K562 (cell line): ENCODE results near the gene ZNF775. TPM values are rescaled to one million over a fixed set of nuclear protein-coding genes. Genes with fewer than 3 reads are reported as not detected.

Source experiments
- HES1 ChIP-seq: fragments of 450-650 bp; IDR thresholded peaks from 2 replicates; pipeline ENCODE4 v1.6.1; 2016; ENCODE audit warnings: low read depth, mild to moderate bottlenecking, moderate library complexity
- HLTF ChIP-seq: fragments of 450-650 bp; IDR thresholded peaks from 2 replicates; pipeline ENCODE4 v1.6.1; 2016
- KDM2B ChIP-seq: fragments of 250-450 bp; sonication (Bioruptor Pico); IDR thresholded peaks from 2 replicates; pipeline ENCODE4 v1.8.0; 2021; ENCODE audit warnings: mild to moderate bottlenecking, moderate library complexity
- MCM2 ChIP-seq: fragments of 450-650 bp; IDR thresholded peaks from 2 replicates; pipeline ENCODE4 v1.6.1; 2017; ENCODE audit warnings: low read depth, mild to moderate bottlenecking
- NELFE ChIP-seq: IDR thresholded peaks from 2 replicates; pipeline ENCODE4 v1.6.1; 2011; ENCODE audit warnings: mild to moderate bottlenecking; ENCODE audit not compliant: insufficient read depth, insufficient read length
- PHB2 ChIP-seq: fragments of 450-650 bp; IDR thresholded peaks from 2 replicates; pipeline ENCODE4 v1.6.1; 2017; ENCODE audit warnings: low read depth
- RAD21 ChIP-seq, 2 experiments: fragments of 250-450 bp in 1 of 2; fragments of 450-650 bp in 1 of 2; sonication (Bioruptor Pico) in 1 of 2; formaldehyde crosslinking in 1 of 2; IDR thresholded peaks in 1 of 2; conservative IDR thresholded peaks in 1 of 2; 2 replicates each; pipeline versions ENCODE4 v1.4.0 to v1.8.0; 2020 to 2022; ENCODE audit warnings: mild to moderate bottlenecking in 2 of 2, moderate library complexity in 1 of 2
- RFX7 ChIP-seq: fragments of 250-450 bp; sonication (Bioruptor Pico); IDR thresholded peaks from 2 replicates; pipeline ENCODE4 v1.5.1; 2021; ENCODE audit warnings: mild to moderate bottlenecking
- SMC3 ChIP-seq: conservative IDR thresholded peaks from 2 replicates; pipeline ENCODE4 v1.6.1; 2011; ENCODE audit warnings: low read depth, low read length, improper control_type of control experiment; ENCODE audit not compliant: insufficient read depth
- TAL1 ChIP-seq: fragments of 450-650 bp; IDR thresholded peaks from 2 replicates; pipeline ENCODE4 v1.6.1; 2016; ENCODE audit warnings: mild to moderate bottlenecking
- TCF7 ChIP-seq: sonication (generic); IDR thresholded peaks from 2 replicates; pipeline ENCODE4 v1.6.1; 2016; ENCODE audit warnings: antibody characterized with exemption, borderline replicate concordance
- ZBTB8A ChIP-seq: fragments of 450-650 bp; IDR thresholded peaks from 2 replicates; pipeline ENCODE4 v1.6.1; 2018; ENCODE audit warnings: mild to moderate bottlenecking, moderate library complexity; ENCODE audit not compliant: partially characterized antibody
- ZNF124 ChIP-seq: sonication (generic); formaldehyde crosslinking; IDR thresholded peaks from 2 replicates; pipeline ENCODE4 v1.8.1; 2022; ENCODE audit warnings: missing genetic modification reagents
- ZNF133 ChIP-seq: fragments of 250-450 bp; sonication (Bioruptor Pico); IDR thresholded peaks from 2 replicates; pipeline ENCODE4 v1.4.0; 2020; ENCODE audit warnings: mild to moderate bottlenecking
- polyA plus RNA-seq, 8 experiments: library from polyadenylated mRNA; depleted of rRNA in 4 of 8; stranded (reverse) in 5 of 8; unstranded in 3 of 8; fragments of >200 nt; fragmentation: Nextera tagmentation in 2 of 8; fragmentation: Illumina TruSeq in 1 of 8; extraction: Ambion mirVana in 2 of 8; extraction: Trizol in 1 of 8; gene quantifications; 2 replicates each; pipeline versions ENCODE4 v1.2.1 to v1.2.3, GENCODE V29; 2011 to 2014; ENCODE audit warnings: inconsistent platforms in 1 of 8, missing spikeins in 1 of 8
- total RNA-seq, 7 experiments: library from RNA; depleted of rRNA in 6 of 7; stranded (reverse); fragments of >200 nt in 6 of 7; fragmentation: Illumina TruSeq in 2 of 7; extraction: Trizol in 2 of 7; gene quantifications; 2 replicates each; pipeline versions ENCODE4 v1.2.1 to v1.2.3, GENCODE V29; 2011 to 2021; ENCODE audit warnings: low replicate concordance in 1 of 7
- TF ChIP-seq, protein P1 (sequence below): fragments of 250-450 bp; sonication (Bioruptor Pico); IDR thresholded peaks from 2 replicates; pipeline ENCODE4 v1.8.0; 2022; ENCODE audit warnings: moderate library complexity, mild to moderate bottlenecking, inconsistent platforms
- TF ChIP-seq, protein P2 (sequence below): IDR thresholded peaks from 2 replicates; pipeline ENCODE4 v1.6.1; 2011; ENCODE audit not compliant: insufficient read length; ENCODE audit errors: extremely low read depth
- TF ChIP-seq, protein P3 (sequence below): fragments of 450-650 bp; IDR thresholded peaks from 2 replicates; pipeline ENCODE4 v1.6.1; 2018; ENCODE audit not compliant: partially characterized antibody
- TF ChIP-seq, protein P4 (sequence below): sonication (generic); formaldehyde crosslinking; IDR thresholded peaks from 2 replicates; pipeline ENCODE4 v1.8.1; 2022; ENCODE audit warnings: missing genetic modification reagents
- TF ChIP-seq, protein P5 (sequence below): fragments of 250-450 bp; sonication (Bioruptor Pico); IDR thresholded peaks from 2 replicates; pipeline ENCODE4 v1.9.0; 2021; ENCODE audit warnings: mild to moderate bottlenecking, inconsistent platforms

ZNF775 gene
- total and polyA plus RNA-seq, 9 of the 15 experiments (the other 6 are each of a cell fraction or from before 2014, with no cell fraction given) = 0.04 to 18.7 (median 4.9) TPM

GRCh38 chr7:150356265-150356897 is 22.7 kb upstream of the ZNF775 start (continued):
- no peak for TF ChIP-seq ZNF133 (CRISPR knock-in tag)
- no peak for TF ChIP-seq TCF7
- TF ChIP-seq, protein P1, sequence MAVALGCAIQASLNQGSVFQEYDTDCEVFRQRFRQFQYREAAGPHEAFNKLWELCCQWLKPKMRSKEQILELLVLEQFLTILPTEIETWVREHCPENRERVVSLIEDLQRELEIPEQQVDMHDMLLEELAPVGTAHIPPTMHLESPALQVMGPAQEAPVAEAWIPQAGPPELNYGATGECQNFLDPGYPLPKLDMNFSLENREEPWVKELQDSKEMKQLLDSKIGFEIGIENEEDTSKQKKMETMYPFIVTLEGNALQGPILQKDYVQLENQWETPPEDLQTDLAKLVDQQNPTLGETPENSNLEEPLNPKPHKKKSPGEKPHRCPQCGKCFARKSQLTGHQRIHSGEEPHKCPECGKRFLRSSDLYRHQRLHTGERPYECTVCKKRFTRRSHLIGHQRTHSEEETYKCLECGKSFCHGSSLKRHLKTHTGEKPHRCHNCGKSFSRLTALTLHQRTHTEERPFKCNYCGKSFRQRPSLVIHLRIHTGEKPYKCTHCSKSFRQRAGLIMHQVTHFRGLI (CRISPR knock-in tag) = no peak
- TF ChIP-seq ZNF124 (CRISPR knock-in tag) = no peak
- no peak for TF ChIP-seq KDM2B (CRISPR knock-in tag)
- TF ChIP-seq SMC3 = peak; percentile 53; the same call in 1 of the 2 replicates
- TF ChIP-seq MCM2 = no peak
- TF ChIP-seq, protein P2, sequence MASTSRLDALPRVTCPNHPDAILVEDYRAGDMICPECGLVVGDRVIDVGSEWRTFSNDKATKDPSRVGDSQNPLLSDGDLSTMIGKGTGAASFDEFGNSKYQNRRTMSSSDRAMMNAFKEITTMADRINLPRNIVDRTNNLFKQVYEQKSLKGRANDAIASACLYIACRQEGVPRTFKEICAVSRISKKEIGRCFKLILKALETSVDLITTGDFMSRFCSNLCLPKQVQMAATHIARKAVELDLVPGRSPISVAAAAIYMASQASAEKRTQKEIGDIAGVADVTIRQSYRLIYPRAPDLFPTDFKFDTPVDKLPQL = no peak
- TF ChIP-seq PHB2 = no peak
- no peak for TF ChIP-seq RFX7
- no peak for TF ChIP-seq ZBTB8A
- TF ChIP-seq RAD21 (CRISPR knock-in tag; conservative IDR thresholded peaks at IDR 0.05 in 1 of 2, IDR thresholded peaks at IDR 0.05 in 1 of 2) = peak; percentile 55 to 66
- 0 out of 2 replicates have a peak, but pooled peaks have one; percentile 16 for TF ChIP-seq HLTF
- TF ChIP-seq NELFE = no peak
- no peak for TF ChIP-seq TAL1
- TF ChIP-seq, protein P3, sequence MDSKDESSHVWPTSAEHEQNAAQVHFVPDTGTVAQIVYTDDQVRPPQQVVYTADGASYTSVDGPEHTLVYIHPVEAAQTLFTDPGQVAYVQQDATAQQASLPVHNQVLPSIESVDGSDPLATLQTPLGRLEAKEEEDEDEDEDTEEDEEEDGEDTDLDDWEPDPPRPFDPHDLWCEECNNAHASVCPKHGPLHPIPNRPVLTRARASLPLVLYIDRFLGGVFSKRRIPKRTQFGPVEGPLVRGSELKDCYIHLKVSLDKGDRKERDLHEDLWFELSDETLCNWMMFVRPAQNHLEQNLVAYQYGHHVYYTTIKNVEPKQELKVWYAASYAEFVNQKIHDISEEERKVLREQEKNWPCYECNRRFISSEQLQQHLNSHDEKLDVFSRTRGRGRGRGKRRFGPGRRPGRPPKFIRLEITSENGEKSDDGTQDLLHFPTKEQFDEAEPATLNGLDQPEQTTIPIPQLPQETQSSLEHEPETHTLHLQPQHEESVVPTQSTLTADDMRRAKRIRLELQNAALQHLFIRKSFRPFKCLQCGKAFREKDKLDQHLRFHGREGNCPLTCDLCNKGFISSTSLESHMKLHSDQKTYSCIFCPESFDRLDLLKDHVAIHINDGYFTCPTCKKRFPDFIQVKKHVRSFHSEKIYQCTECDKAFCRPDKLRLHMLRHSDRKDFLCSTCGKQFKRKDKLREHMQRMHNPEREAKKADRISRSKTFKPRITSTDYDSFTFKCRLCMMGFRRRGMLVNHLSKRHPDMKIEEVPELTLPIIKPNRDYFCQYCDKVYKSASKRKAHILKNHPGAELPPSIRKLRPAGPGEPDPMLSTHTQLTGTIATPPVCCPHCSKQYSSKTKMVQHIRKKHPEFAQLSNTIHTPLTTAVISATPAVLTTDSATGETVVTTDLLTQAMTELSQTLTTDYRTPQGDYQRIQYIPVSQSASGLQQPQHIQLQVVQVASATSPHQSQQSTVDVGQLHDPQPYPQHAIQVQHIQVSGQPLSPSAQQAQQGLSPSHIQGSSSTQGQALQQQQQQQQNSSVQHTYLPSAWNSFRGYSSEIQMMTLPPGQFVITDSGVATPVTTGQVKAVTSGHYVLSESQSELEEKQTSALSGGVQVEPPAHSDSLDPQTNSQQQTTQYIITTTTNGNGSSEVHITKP = no peak
- TF ChIP-seq, protein P4, sequence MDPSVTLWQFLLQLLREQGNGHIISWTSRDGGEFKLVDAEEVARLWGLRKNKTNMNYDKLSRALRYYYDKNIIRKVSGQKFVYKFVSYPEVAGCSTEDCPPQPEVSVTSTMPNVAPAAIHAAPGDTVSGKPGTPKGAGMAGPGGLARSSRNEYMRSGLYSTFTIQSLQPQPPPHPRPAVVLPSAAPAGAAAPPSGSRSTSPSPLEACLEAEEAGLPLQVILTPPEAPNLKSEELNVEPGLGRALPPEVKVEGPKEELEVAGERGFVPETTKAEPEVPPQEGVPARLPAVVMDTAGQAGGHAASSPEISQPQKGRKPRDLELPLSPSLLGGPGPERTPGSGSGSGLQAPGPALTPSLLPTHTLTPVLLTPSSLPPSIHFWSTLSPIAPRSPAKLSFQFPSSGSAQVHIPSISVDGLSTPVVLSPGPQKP (CRISPR knock-in tag) = no peak
- TF ChIP-seq, protein P5, sequence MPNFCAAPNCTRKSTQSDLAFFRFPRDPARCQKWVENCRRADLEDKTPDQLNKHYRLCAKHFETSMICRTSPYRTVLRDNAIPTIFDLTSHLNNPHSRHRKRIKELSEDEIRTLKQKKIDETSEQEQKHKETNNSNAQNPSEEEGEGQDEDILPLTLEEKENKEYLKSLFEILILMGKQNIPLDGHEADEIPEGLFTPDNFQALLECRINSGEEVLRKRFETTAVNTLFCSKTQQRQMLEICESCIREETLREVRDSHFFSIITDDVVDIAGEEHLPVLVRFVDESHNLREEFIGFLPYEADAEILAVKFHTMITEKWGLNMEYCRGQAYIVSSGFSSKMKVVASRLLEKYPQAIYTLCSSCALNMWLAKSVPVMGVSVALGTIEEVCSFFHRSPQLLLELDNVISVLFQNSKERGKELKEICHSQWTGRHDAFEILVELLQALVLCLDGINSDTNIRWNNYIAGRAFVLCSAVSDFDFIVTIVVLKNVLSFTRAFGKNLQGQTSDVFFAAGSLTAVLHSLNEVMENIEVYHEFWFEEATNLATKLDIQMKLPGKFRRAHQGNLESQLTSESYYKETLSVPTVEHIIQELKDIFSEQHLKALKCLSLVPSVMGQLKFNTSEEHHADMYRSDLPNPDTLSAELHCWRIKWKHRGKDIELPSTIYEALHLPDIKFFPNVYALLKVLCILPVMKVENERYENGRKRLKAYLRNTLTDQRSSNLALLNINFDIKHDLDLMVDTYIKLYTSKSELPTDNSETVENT (CRISPR knock-in tag) = no peak
- no peak for TF ChIP-seq HES1
